AG08395 (cell line): ENCODE results near the gene CALR.
"Not testable (repeated sequence)": the region's sequence is repeated elsewhere in the genome, so short reads cannot be mapped to it uniquely, and the experiment has no call there.

ENCODE experiments used
- DNase-seq: peaks from one replicate; pipeline ENCODE4 v3.0.0; 2012; ENCODE audit warnings: mixed read lengths, low spot score

Gene CALR

DNA sequence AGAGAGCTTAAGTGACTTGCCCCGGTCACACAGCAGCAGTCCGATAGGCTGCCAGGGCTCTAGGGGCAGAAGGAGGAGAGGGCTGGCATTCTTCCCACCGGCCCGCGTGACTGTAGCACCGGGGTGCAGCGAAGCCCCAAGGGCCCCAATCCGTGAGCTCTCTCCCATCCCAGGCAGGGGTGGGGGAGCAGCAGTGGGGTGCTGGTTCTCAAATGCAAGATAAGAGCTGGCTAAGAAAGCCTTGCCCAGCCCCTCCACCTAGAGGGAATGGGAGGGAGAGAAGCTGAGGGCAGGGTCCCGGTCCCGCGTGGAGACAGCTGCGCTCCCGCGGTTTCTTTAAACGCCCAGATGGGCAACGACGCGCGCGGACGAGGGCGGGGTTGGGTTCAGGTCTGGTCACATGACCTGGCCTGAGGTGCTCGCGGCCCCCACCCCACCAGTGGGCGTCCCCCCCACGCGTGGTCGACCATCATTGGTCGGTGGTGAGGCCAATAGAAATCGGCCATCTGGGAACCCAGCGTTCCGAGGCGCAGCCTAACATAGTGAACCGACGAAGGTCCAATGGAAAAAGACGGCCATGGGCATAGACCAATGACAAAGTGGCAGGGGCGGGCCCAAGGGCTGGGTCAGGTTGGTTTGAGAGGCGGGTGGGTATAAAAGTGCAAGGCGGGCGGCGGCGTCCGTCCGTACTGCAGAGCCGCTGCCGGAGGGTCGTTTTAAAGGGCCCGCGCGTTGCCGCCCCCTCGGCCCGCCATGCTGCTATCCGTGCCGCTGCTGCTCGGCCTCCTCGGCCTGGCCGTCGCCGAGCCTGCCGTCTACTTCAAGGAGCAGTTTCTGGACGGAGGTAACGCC lies at the start of gene CALR:
Gene CALR, plus strand, starts transcription at position 683 of the 852 bp plus-strand sequence. Its CDS starts 71 bp downstream, at position 754.
- DNase-seq: peak; percentile 99

DNA sequence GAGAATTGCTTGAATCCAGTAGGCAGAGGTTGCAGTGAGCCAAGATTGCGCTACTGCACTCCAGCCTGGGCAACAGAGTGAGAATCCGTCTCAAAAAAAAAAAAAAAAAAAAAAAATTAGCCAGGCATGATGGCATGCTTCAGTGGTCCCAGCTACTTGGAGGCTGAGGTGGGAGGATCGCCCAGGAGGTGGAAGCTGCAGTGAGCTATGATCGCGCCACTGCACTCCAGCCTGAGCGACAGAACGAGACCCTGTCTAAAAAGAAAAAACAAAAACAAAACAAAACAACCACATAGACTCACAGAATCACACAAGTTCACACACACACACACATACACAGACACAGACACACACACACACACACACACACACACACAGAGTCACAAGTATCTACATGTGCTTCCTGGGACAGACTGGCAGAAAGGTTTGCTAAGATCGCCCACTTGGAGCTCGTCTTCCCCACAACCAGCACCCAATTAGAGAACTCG lies 48.1 kb upstream of the CALR start:
- not testable (repeated sequence) for DNase-seq

DNA sequence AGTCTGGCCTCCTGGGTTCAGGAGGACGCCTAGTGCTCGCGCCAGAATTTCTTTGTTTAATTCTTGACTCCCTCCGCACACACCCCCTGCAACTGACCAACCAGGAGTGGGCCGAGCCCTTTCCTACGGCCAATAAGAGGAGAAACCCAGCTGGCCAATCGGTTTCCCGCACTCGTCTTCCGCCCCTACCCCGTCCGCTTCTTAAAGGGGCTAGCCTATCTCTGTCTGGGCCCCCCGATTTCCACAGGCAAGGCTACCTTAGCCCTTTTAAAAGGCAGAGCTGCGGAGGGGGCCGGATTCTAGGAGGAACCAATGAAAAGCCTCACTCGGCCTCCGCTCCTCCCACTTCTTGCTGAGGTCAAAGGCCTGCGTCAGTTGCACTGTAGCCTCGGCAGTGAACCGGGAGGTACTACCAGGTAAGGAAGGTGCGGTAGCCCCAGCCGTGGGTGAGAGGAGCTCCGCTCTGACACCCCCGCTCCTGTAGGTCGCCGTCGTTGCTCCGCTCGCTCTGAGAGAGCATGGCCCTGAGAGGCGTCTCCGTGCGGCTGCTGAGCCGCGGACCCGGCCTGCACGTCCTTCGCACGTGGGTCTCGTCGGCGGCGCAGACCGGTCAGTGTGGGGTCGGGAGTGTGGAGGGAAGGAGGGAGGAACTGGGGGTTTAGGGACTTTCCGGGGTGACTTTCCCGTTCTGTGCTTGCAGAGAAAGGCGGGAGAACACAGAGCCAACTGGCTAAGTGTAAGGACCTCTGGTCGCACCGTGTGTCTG lies 47.4 kb upstream of the CALR start, which contains the start of gene GCDH:
Gene GCDH, plus strand, starts transcription at position 374 of the 766 bp plus-strand sequence. Its CDS starts 145 bp downstream, at position 519.
- peak; percentile 99 for DNase-seq

DNA sequence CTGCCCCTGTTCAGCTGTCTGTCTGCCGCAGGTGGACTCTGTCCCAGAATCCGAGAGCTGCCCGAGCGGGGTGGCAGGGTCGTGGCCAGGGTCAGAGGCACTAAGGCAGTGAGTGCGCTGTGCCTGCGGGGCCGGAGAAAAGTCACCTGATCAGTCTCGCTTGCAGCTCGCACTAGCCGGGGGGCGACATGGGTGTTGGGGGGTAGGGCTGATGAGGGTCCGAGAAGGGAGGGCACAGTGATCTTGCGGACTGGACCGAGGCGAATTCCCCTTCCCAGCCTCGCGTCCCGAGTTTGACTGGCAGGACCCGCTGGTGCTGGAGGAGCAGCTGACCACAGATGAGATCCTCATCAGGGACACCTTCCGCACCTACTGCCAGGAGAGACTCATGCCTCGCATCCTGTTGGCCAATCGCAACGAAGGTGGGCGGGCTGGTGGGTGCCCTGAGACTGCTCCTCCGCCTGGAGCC lies 46.8 kb upstream of the CALR start:
- DNase-seq: no peak

DNA sequence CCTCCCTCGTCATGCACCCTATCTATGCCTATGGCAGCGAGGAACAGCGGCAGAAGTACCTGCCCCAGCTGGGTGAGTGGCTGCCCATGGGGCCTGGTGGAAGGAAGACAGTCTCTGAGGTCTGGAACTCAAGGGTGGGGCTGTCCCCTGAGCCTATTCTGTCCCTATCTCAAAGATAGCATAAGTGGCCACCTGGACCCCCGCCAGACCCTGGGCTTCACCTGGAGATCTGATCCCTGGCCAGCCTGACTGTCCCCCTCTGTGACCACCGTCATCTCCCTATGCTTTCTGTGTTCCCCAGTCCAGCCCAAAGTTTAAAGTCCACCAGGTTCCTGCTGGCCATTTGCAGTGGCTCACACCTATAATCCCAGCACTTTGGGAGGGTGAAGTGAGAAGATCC lies 44.8 kb upstream of the CALR start:
- DNase-seq: no peak

DNA sequence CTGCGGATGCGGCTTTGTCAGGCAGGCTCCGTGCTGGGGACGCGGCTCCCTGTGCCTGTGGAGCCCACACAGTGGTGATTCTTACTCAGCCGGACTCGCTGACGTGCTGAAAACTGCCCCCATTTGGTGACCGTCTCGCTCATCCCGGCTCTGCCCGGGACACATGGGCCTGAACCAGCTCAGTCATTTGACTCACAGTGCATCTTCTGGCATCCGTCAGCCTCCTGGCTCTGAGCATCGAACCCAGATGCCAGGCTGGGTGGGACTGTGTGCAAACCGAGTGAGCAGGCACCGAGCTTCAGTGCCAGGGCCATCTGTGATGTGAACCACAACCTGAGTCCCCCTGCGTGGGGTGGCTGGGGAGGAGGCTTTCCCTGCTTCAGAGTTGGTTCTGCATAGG lies 41.9 kb upstream of the CALR start:
- DNase-seq: no peak

DNA sequence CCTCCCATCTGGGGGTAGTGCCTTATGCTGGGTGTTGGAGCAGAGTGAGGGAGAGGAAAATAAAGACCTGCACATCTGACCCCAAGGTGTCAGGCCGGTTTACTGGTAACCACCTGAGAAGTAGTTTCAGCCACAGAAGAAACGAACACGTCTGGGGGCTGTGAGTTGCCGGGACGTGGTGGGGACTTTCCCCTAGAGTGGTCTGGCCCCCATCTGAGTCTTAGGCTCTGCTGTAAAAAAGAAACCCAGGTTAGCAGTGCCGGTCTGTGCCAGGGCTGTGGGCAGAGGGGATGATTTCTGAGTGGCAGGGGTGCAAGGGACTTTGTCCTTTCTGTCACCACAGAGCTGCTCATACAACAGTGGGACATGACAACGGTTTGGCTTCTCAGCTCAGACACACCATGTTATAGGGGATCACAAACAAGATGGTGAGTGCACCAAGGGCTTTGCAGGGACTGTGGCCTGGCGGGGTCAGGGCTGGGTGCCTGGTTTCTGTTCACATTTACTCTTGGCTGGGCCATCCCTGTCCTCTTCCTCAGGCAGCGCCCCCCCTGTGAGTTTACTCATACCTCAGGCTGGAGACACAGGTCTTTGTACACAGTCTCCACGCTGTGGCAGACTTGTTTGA lies 38.4 kb upstream of the CALR start:
- no peak for DNase-seq

DNA sequence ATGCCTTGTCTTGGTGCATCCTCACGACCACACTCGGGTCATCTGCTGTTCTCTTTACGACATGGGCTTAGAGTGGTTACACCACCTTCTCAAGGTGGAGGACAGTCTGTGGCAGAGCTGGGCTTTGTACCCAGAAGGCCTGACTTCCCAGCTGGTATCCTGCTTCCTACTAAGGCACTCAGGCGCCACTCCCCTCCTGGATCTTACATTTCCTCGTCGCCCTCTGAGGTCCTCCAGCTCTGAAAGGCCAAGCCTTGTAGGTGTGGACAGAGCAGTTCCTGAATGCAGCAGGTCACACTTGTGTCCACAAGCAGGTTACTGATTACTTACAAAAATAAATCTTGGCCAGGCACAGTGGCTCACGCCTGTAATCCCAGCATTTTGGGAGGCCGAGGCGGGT lies 31.2 kb upstream of the CALR start:
- no peak for DNase-seq

DNA sequence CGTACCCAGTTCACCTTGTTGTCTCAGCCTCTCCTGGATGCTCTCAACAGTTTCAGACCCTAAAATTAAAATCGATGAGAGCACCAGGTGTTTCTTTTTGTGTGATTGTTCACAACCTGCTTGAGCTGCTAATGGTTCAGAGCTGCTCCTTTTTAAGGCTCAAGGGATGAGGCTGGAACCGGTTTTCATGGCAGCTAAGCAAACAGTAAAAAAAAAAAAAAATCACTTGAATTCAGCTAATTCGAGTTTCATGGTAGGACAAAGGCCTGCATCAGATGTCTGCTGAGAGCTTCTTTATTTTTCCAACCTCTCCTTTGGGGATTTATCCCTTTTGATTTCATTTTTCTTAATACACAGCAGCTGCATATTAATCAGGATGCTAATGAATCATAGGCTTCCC lies 25.8 kb upstream of the CALR start:
- no peak for DNase-seq

DNA sequence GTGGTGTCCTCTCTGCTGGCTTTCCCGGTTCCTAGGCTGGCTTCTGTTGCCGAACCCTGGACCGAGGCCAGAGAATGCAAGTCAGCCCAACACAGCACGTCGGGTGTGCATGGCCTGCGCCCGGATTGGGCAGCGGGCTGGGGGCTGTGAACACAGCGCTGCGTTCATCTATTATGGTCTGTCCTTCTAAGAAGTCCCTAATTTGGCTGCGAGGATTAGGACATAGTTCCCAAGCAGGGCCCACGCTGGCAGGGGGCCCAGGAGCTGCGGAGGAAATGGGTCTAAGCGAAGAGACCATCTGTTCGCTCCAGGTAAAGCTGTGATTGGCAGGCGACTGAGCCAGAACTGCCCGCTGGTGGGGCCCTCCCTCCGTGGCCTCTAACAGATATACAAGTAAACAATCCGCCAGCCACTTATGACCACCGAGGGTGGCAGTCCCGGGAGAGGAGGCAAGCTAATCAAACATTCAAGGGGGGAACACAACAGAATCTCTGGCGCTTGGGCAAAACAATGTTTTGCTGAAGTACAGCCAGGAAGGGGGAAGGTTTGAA lies 25.3 kb upstream of the CALR start:
- peak; percentile 65 for DNase-seq

DNA sequence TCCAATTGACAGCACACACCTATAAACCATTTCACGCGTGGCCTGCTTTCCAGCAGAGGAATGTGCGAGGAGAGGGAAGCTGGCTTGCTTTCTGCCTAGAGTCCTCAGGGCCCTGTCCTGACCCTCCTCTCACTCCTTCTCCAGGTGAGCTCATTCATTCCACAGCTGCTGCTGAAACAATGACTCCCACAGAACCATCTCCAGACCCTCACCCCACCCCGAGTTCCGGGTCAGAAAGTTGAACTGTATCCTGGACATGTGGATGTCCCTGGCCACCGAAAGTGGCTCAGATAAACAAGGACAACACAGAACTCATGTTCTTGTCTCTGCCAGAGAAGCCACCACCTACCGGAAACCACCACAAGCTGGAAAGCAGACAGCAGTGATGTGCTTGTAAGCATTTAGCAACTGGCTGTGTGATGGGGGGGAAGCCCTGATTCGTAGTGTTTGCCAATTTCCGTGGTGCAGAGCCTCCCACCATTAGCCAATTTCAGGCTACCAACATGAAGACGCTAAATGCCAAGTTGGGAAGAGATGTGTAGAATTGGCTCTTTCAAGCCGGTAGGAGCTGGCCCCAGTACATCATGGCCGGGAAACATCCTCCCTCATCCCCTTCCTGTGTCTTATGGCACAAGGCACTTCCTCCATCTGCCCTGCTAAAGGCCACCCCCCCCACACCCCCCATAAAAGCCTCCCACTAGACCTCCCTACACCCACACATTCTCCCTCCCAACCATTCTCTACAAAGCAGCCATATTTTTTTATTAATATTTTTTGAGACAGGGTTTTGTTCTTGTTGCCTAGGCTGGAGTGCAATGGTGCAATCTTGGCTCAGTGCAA lies 24.3 kb upstream of the CALR start:
- DNase-seq: peak; percentile 47

DNA sequence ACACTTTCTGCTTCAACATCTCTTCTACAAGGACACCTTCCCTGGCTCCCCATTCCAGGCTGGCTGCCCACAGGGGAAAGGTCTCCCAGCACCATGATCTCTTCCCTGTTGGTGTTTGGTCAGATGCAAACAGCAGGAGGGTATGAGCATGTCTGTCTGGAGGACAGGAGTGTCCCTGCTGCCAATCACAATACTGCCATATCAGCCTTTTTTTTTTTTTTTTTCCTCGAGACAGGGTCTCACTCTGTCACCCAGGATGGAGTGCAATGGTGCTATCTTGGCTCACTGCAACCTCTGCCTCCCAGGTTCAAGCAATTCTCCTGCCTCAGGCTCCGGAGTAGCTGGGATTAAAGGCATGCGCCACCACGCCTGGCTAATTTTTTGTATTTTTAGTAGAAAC lies 22.5 kb upstream of the CALR start:
- not testable (repeated sequence) for DNase-seq

DNA sequence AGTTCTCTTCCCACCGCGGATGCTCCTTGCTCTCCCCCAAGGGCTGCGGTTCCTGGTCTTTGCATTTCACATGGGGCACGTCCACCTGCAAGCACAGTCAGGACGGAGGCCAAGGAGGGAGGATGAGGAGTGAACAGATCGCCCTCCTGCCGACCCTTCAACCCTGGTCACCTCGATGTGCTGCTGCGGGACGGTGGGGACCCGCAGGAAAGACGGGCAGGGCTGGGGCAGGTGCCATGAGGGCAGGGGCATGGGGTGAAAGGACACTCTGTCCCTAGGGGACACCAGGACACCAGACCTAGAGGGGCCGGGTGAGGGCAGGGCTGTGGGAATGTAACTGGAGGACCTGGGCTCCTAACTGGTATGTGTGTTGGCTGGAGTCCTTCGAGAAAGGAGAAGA lies 20.2 kb upstream of the CALR start:
- DNase-seq: no peak

DNA sequence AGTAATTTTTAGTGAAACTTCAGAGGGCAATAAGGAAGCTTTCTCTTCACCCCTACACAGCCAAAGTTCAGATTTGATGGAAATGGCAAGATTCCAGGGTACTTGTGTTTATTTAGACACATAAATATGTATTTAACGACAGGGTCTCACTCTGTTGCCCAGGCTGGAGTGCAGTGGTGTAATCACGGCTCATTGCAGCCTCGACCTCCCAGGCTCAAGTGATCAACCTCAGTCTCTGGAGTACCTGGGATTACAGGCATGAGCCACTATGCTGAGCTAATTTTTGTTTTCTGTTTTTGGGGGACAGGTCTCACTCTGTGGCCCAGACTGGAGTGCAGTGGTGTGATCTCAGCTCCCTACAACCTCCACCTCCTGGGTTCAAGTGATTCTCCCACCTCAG lies 17.4 kb upstream of the CALR start:
- DNase-seq: no peak

DNA sequence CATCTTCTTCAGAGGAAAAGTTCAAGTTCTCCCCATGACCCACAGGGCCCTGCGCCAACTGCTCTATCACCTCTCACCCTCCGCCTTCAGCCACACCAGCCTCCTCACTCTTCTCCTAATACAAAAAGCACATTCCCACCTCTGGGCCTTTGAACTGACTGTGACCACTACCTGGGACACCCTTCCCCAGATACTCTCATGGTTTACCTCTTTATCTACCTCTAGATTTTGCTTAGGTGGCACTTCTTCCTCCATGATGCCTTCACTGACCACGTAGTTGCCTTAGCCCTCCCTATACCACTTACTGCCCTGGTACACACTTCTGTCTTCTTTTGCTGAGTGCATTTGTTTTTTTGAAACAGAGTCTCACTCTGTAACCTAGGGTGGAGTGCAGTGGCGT lies 15.4 kb upstream of the CALR start:
- no peak for DNase-seq

DNA sequence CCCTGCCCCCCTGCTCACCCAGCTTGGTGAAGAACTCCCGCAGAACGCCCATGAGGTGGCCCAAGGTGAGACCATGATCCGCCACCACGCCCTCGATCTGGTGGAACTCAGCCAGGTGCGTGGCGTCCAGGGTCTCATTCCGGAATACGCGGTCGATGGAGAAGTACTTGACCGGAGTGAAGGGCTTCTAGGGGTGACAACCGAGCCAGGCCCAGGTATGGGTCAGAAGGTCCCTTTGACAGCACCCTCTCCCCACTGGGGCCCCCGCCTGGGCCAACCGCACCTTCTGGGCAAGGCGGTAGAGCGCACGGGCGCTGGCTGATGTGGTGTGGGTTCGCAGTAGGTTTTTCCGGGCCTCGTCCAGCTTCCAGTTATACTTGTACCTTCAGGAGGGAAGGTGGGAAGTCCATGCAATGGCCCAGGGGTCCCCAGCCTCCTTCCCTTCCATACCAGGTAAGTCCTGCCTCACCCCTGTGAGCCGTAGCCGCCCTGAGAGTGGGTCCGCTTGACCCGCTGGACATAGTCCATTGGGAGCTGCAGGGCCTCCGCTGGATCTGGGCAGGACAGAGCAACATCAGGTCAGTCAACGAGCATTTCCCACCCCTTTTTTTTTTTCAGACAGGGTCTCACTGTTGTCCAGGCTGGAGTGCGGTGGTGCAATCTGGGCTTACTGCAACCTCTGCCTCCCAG lies 13.6 kb upstream of the CALR start:
- no peak for DNase-seq

DNA sequence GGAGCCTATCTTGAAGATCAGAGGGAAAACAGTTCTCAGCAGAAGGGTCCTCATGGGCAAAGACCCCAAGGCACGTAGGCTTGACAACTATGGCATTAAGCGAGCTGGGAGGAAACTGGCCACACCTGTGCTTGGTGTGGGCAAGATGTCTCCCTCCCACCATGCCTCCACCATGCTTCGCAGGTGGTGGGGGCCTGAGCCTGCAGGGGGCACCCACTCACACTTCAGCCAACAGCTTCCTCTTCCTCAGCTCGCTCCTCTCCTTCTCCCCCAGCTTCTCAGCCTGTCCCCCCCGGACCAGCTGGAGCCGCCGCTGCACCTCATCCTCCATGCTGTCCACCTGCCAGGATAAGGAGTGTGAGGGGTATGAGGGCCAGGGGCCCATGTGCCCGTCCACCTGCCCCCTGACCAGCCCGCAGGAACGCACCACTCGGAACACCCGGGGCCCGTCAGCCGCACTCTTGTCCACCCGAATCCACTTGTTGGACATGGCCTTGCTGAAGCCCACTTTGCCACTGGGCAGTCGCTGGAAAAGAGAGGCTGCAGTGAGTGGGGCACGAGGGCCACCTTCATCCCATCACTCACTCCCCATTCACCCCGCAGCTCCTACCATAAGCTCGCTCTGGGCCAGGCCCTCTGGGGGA lies 8.3 kb upstream of the CALR start:
- no peak for DNase-seq

DNA sequence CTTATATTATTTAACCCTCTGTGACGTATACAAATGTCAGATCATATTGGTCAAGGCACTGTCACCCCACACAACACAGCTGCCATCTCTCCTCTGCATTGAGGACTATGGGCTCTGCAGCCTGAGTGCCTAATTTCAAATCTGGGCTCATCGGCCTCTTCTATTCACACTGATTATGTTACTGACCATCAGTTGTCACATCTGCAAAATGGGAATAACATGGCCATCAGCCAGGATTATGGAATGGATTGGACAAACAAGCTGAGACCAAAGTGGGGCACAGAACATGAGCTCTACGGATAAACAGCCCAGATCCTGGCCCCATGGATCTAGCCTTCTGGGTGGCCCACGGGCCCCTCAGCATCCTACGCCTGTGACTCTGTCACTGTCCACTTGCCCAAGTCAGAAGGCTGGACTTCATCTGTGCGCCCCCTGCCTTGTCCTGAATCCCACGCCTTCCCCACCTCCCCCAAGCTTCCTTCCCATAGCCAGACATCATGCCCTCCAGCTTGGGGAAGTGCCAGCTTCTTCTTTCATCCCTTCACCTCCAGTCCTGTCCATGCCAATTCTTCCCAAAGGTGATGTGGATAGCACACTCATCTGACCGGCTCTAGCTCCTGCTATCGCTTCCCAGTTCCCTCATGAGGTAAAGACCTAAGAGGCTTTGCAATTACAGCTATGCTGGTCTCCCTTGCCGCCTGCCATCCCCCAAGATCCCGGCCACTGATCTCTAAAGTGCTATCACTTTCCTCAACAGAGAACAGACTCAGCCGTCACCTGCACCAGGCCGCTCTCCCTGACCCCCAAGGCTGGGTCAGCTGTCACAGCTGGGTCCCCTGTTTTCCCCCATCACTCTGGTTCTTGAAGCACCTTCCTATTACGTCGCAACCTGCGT lies 5.8 kb upstream of the CALR start:
- no peak for DNase-seq
